Colonic mucosa (tissue), 4 donors: ENCODE data around the gene RPL12. TPM values are rescaled to one million over a fixed set of nuclear protein-coding genes. Genes with fewer than 3 reads are reported as not detected.
A peak's percentile ranks its signal among the peaks of the same experiment; 100 is the strongest.

Source experiments
- DNase-seq: peaks from one replicate; pipeline ENCODE4 v3.0.0-alpha.2; 2020
- H3K27ac ChIP-seq: fragments of 200-600 bp; one replicate; pipeline ENCODE4 v1.8.0; 2021
- H3K27me3 ChIP-seq: fragments of 200-600 bp; one replicate; pipeline ENCODE4 v1.8.0; 2021
- H3K36me3 ChIP-seq: fragments of 200-600 bp; one replicate; pipeline ENCODE4 v1.8.0; 2021
- H3K4me1 ChIP-seq: fragments of 200-600 bp; one replicate; pipeline ENCODE4 v1.8.0; 2021; ENCODE audit warnings: mild to moderate bottlenecking
- H3K4me3 ChIP-seq: fragments of 200-600 bp; one replicate; pipeline ENCODE4 v1.8.0; 2021
- H3K9ac ChIP-seq, 2 donors: one replicate each; pipeline ENCODE4 v1.7.0; 2013; ENCODE audit warnings: control low read depth in 2 of 2, low read depth in 2 of 2, low read length in 2 of 2
- H3K9me3 ChIP-seq: fragments of 200-600 bp; one replicate; pipeline ENCODE4 v1.8.0; 2021
- intact Hi-C: fragments of 100-400 bp; cut with DNase I; formaldehyde crosslinking; loops from one replicate; pipeline ENCODE4 v1.14.1; 2022
- total RNA-seq, 2 donors: library from RNA; stranded (reverse); fragmentation: NEBNext Ultra II Directional in 1 of 2; extraction: Animal tissue kit (Norgen Biotek cat#: 25700) in 1 of 2; gene quantifications; one replicate each; pipeline ENCODE4 v1.2.1, GENCODE V29; 2021
- TF ChIP-seq, protein P1 (sequence below): fragments of 200-600 bp; IDR thresholded peaks from one replicate; pipeline ENCODE4 v1.8.0; 2022; ENCODE audit warnings: antibody characterized with exemption, mild to moderate bottlenecking
- donor health status: healthy.
- donor health status: DM: no; HTN: no; CAD: no.
- donor health status: DM: no; HTN: no; CAD: no.

Gene RPL12
- 100 to 1,000 TPM; 916 to 973 TPM for total RNA-seq

DNA sequence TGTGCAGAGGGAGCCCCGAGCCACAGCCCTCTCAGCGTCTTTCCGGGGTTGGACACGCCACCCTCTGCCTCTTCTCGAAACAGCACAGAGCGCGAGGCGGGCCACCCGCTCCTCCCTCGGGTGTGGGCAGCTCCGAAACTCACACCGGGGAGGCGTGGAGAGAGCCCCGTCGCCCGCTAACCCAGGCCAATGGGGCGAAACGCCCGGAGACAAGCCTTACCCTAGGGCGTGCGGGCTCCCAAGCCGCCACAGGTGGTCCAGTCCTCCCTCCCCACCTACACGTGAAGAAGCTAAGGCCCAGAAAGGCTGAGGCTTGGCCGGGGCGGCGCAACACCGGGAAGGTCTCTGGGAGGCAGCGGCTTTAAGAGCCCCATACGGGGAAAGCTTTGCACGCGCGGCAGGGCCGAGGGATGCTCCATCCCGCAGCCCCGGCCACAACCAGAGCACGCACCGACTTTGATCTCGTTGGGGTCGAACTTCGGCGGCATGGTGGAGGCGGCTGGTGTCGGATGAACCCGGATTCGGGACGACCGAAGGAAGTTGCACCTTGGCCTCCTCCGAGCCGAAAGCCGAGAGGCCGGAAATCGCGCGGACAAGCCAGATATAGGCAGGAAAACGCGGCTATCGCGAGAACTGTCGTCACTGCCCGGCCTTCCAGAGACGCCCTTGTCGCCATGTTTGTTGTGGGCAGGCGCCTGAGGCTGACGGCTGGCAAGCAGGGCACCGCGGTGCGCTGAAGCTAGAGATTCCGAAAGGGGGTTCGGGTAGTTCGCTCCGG is at the start of gene RPL12, which contains the start of gene LRSAM1:
TSS of gene RPL12 (minus strand) at position 577 of the 778 bp plus-strand sequence. CDS start at position 488, 89 bp downstream.
TSS of gene LRSAM1 (plus strand) at position 681 of the 778 bp plus-strand sequence. CDS start 3,018 bp downstream, outside the sequence.
- Histone ChIP-seq H3K4me1 (peaks cover 9% of the 10 kb centered on the region), H3K36me3 (peaks cover 22% of the 10 kb centered on the region), H3K9me3 (no peaks in the 10 kb centered on the region), H3K9ac (peak within 1 kb of the TSS; percentile 86 to 95), H3K4me3 (peak within 1 kb of the TSS; percentile 96), H3K27me3 (no peaks in the 10 kb centered on the region), H3K27ac (peak within 1 kb of the TSS; percentile 95)
- intact Hi-C loops: no loop called here
- TF ChIP-seq, protein P1, sequence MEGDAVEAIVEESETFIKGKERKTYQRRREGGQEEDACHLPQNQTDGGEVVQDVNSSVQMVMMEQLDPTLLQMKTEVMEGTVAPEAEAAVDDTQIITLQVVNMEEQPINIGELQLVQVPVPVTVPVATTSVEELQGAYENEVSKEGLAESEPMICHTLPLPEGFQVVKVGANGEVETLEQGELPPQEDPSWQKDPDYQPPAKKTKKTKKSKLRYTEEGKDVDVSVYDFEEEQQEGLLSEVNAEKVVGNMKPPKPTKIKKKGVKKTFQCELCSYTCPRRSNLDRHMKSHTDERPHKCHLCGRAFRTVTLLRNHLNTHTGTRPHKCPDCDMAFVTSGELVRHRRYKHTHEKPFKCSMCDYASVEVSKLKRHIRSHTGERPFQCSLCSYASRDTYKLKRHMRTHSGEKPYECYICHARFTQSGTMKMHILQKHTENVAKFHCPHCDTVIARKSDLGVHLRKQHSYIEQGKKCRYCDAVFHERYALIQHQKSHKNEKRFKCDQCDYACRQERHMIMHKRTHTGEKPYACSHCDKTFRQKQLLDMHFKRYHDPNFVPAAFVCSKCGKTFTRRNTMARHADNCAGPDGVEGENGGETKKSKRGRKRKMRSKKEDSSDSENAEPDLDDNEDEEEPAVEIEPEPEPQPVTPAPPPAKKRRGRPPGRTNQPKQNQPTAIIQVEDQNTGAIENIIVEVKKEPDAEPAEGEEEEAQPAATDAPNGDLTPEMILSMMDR: no peak
- peak; percentile 98 for DNase-seq

DNA sequence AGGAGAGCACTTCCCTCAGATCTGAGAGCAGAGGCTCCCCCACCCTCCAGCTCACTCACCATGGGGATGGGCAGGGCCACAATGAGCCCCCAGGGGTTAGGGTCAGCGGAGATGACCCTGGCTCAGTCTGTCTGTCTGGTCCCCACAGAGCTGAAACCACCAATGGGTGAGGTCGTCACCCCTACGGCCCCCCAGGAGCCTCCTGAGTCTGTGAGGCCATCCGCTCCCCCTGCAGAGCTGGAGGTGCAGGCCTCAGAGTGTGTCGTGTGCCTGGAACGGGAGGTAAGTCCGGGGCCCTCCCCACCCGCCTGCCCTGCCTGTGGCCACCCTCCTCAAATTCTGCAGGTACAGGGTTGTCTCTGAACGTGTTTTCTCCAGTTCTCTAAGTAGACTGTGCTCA is 49.7 kb upstream of the RPL12 start:
- H3K27ac ChIP-seq: no peak overlapping the region
- TF ChIP-seq, protein P1: no peak
- no peak overlapping the region for H3K4me3 ChIP-seq
- no peaks in the 10 kb centered on the region for H3K9me3 ChIP-seq
- H3K36me3 ChIP-seq: peaks cover 3% of the 10 kb centered on the region
- H3K9ac ChIP-seq: no peak overlapping the region
- peaks cover 2% of the 10 kb centered on the region for H3K4me1 ChIP-seq
- intact Hi-C loops: loop anchor here (10.0 kb wide), 1 partner anchor 234 kb away; the partner anchor contains the start of gene TOR2A
- H3K27me3 ChIP-seq: no peaks in the 10 kb centered on the region
- no peak for DNase-seq

DNA sequence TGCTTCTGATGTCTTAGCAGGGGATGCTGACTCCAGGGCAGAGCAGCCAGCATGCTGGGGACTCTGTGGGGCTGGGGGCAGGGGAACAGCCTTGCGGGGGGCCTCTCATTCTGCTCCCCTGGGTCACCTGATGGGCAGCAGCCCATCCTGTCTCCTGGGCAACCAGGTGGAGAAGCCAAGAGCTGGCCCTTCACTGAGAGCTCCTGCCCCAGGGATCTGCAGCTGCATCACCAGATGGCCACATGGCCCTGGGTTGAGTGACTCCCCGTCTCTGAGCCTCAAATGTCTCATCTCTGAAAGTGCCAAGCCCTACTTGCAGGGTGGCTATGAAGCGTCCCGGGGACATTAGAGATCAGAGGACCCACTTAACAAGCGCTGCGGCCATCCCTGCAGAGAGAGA is 49.2 kb upstream of the RPL12 start:
- Histone ChIP-seq H3K27ac (no peak overlapping the region), H3K9ac (no peak overlapping the region), H3K27me3 (no peaks in the 10 kb centered on the region), H3K36me3 (peaks cover 3% of the 10 kb centered on the region), H3K4me3 (no peak overlapping the region), H3K4me1 (peaks cover 3% of the 10 kb centered on the region), H3K9me3 (no peaks in the 10 kb centered on the region)
- intact Hi-C loops: loop anchor here (10.0 kb wide), 1 partner anchor 234 kb away; the partner anchor contains the start of gene TOR2A
- TF ChIP-seq, protein P1: no peak
- no peak for DNase-seq

DNA sequence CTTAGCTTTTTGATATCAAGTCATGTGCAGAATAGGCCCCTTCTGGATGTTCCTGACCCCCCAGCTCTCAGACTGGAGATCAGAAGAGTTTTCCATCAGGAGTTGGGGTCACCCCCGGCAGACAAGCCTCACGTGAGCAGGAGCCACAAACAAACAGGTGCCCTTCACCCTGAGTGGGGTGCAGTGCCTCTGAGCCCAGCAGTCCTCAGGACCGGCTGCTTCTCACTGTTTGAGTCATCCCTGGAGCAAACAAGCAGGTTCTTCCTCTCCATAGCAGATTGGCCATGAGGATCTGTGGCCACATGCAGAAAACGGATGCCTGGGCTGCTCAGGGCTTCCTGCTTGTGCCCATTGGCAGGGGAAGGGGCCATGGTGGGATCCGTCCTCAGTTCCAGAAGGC is 47.1 kb upstream of the RPL12 start:
- TF ChIP-seq, protein P1: no peak
- no peak overlapping the region for H3K4me3 ChIP-seq
- H3K27me3 ChIP-seq: no peaks in the 10 kb centered on the region
- peaks cover 3% of the 10 kb centered on the region for H3K4me1 ChIP-seq
- H3K27ac ChIP-seq: no peak overlapping the region
- intact Hi-C loops: no loop called here
- H3K9me3 ChIP-seq: no peaks in the 10 kb centered on the region
- DNase-seq: no peak
- H3K9ac ChIP-seq: no peak overlapping the region
- H3K36me3 ChIP-seq: peaks cover 3% of the 10 kb centered on the region

DNA sequence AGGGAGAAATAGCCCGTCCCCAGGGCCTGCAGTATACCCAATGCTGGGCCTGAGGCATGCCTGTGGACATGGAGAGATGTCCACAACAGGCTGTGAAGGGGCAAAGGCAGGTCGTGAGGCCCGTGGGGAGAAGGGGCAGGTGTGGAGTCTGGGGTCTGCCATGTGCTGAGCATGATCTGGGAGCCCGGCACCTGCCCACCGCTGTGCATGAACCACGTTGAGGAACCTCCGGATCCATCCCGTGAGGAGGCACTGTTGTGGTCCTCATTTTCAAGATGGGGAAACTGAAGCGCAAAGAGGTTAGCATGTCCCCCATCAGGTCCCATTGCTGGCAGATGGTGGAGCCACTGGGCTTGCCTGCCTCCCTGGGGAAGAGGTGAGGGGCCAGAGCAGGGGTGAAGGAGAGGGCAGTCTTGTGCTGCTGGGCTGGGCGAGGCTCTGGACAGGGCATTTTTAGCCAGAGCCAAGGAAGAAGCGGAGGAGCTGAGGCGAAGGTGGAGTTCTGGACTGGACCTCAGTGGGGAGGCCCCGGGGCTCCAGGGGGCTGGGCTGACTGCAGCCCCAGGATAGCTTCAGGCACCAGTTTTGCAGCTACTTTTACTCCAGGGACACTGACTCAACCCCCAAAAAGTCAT is 46.6 kb upstream of the RPL12 start:
- H3K4me3 ChIP-seq: no peak overlapping the region
- DNase-seq: no peak
- H3K36me3 ChIP-seq: peaks cover 3% of the 10 kb centered on the region
- TF ChIP-seq, protein P1: no peak
- intact Hi-C loops: no loop called here
- H3K4me1 ChIP-seq: peaks cover 3% of the 10 kb centered on the region
- no peaks in the 10 kb centered on the region for H3K27me3 ChIP-seq
- no peak overlapping the region for H3K27ac ChIP-seq
- no peak overlapping the region for H3K9ac ChIP-seq
- no peaks in the 10 kb centered on the region for H3K9me3 ChIP-seq
